ENCODE data around the gene VRK2.
"Not testable (repeated sequence)": the region's sequence is repeated elsewhere in the genome, so short reads cannot be mapped to it uniquely, and the experiment has no call there.

Gene VRK2

GRCh38 chr2:58170334-58170933 is 123.8 kb downstream of the VRK2 start:
- DNase-seq = not testable (repeated sequence)

- DNase-seq = not testable (repeated sequence)
Observed at GRCh38 chr2:58171831-58172230, 125.2 kb downstream of the VRK2 start.

- DNase-seq = not testable (repeated sequence)
Observed at GRCh38 chr2:58177187-58177586, 130.6 kb downstream of the VRK2 start.

GRCh38 chr2:58180175-58180574 is 133.6 kb downstream of the VRK2 start:
- DNase-seq = not testable (repeated sequence)

- no peak for DNase-seq
Observed at GRCh38 chr2:58180635-58181034, 134.0 kb downstream of the VRK2 start.

- DNase-seq = no peak
Observed at GRCh38 chr2:58182527-58182926, 135.9 kb downstream of the VRK2 start.

GRCh38 chr2:58186501-58186900 is 139.9 kb downstream of the VRK2 start:
- no peak for DNase-seq

- not testable (repeated sequence) for DNase-seq
Observed at GRCh38 chr2:58187022-58187421, 140.4 kb downstream of the VRK2 start.

- peak; percentile 90 for DNase-seq
Observed at GRCh38 chr2:58194458-58194857, 147.9 kb downstream of the VRK2 start.

- DNase-seq = no peak
Observed at GRCh38 chr2:58195662-58196061, 149.1 kb downstream of the VRK2 start.

GRCh38 chr2:58197894-58198293 is 151.3 kb downstream of the VRK2 start:
- no peak for DNase-seq

- DNase-seq = no peak
Observed at GRCh38 chr2:58202404-58202803, 155.8 kb downstream of the VRK2 start.

GRCh38 chr2:58203018-58203417 is 156.4 kb downstream of the VRK2 start:
- no peak for DNase-seq

GRCh38 chr2:58204195-58204959 is 157.8 kb downstream of the VRK2 start:
- DNase-seq = peak; percentile 30

- no peak for DNase-seq
Observed at GRCh38 chr2:58206785-58207184, 160.2 kb downstream of the VRK2 start.

- no peak for DNase-seq
Observed at GRCh38 chr2:58207189-58207588, 160.6 kb downstream of the VRK2 start.
